GM12864 (cell line): ENCODE measurements around the gene GPNMB.

ENCODE experiments used
- DNase-seq: peaks from one replicate; pipeline ENCODE4 v3.0.0-alpha.2; 2011; ENCODE audit warnings: low read depth
- H3K4me3 ChIP-seq: 2 replicates; pipeline ENCODE4 v1.5.1; 2011; ENCODE audit warnings: mild to moderate bottlenecking, low read depth, low read length, control low read depth
- TF ChIP-seq, protein P1 (sequence below): IDR thresholded peaks from 2 replicates; pipeline ENCODE4 v1.5.1; 2011; ENCODE audit warnings: low read depth, mild to moderate bottlenecking, moderate library complexity, low read length, control low read depth, inconsistent platforms; ENCODE audit errors: missing control alignments

The GPNMB gene

DNA sequence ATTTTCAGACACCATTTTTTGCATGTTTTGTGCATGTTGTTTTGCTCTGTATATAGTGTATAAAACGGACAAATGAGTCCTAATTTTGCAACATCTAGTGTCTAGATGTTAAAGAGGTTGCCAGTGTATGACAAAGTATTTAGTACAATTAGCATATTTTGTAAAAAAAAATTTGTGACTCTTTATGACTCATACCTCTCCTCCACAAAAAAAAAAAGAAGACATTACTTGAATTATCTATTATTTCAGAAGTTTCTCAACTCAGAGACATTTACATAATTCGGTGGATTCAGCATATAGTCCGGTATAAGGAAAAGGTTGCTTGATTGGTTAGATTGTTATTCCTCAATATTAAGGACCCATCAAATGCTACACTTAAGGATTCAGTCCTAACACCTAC is 38.7 kb upstream of the GPNMB start:
- DNase-seq: no peak

DNA sequence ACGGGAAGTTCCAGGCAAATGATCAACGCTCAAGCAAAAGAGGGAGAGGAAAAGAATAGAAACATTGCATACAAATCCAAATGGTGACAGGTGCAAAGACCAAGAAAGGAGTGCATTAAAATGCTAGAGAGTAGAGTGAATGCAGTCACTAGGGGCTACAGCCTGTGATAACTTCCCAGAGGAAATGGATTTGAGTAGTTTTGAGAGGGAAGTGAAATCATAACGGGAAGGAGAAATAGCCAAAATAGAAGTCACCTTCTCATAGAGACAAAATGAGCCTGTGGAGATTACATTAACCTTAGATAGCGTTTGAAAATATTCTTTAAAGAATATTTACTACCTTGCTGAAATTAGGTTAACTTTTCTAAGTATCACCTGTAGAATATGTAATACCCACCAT is 38.3 kb upstream of the GPNMB start:
- DNase-seq: no peak
- H3K4me3 ChIP-seq: no peak overlapping the region
- TF ChIP-seq, protein P1, sequence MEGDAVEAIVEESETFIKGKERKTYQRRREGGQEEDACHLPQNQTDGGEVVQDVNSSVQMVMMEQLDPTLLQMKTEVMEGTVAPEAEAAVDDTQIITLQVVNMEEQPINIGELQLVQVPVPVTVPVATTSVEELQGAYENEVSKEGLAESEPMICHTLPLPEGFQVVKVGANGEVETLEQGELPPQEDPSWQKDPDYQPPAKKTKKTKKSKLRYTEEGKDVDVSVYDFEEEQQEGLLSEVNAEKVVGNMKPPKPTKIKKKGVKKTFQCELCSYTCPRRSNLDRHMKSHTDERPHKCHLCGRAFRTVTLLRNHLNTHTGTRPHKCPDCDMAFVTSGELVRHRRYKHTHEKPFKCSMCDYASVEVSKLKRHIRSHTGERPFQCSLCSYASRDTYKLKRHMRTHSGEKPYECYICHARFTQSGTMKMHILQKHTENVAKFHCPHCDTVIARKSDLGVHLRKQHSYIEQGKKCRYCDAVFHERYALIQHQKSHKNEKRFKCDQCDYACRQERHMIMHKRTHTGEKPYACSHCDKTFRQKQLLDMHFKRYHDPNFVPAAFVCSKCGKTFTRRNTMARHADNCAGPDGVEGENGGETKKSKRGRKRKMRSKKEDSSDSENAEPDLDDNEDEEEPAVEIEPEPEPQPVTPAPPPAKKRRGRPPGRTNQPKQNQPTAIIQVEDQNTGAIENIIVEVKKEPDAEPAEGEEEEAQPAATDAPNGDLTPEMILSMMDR: no peak

More for the DNA sequence above, 38.7 kb upstream of the GPNMB start:
- TF ChIP-seq, protein P1: no peak
- no peak overlapping the region for H3K4me3 ChIP-seq

DNA sequence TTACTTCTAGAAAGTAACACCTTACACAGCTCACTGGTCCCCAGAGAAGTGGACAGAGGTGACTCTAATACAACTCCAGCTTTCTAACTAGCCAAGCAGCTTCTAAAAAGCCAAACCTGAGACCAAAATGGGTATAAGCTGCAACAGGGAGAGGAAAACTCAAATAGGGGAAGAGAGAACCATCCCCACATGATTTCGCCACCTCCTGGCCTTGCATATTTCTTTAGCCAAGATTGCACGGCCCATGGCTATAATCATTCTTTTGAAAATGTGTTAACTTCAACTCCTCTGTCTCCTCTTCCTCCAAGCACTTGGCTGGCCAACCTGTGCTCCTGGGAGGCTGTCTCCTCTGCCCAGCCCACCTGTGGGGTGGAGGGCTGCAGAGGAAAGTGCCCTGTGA is 36.1 kb upstream of the GPNMB start:
- H3K4me3 ChIP-seq: no peak overlapping the region
- TF ChIP-seq, protein P1: no peak
- no peak for DNase-seq

DNA sequence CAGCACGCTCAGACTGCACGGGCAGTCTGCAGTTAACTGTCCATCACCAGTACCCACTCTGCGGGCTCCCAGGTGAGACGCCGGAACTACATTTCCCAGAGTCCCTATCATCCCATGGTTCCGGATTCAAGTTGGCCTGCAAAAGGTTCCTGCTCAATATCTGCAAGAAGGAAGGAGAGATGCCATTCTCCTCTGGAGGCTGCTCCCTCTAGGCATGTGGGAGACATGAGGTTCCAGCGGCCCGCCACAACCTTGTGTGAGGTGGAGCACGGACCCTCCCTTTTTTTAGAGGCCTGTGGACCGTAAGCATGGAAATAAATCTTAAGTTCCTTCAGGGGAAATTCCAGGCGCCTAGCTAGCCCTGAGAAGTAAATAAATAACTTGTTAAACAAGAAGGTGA is 35.0 kb upstream of the GPNMB start:
- no peak for DNase-seq
- TF ChIP-seq, protein P1: no peak
- H3K4me3 ChIP-seq: no peak overlapping the region

DNA sequence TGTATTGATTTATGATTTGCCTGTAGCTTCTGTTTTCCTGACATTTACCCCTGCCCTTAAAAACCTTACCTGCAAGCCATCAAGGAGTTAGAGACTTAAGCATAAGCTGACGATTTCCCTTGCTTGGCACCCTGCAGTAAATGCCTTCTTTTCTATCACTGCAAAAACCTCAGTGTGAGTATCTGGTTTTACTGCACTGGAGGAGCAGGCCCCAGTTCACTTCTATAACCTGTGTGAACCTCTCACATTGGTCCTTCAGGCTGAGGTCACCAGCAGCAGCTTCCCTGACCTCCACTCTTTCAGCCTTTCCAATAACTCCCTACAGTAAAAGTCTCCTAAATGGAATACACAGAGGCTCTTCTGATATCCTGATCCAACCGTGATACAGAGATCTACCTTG is 34.2 kb upstream of the GPNMB start:
- TF ChIP-seq, protein P1: no peak

DNA sequence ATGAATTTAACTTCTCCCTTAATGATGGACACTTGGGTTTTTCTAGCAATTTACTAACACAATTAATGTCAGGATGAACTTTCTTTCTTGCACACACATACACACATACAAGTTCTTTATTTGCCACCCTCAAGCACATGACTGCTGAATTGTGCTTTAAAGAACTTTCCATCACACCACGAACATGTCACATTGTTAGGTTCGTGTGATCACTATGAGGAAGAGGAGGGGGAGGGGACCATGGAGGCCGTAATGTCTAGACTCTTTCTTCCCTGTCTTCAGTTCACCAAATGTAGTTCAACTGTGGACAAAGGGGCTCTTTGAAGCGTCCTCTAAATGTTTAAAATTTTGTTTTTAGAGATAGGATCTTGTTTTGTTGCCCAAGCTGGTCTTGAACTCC is 33.7 kb upstream of the GPNMB start:
- TF ChIP-seq, protein P1: no peak

More for the DNA sequence above, 34.2 kb upstream of the GPNMB start:
- H3K4me3 ChIP-seq: no peak overlapping the region
- DNase-seq: no peak

DNA sequence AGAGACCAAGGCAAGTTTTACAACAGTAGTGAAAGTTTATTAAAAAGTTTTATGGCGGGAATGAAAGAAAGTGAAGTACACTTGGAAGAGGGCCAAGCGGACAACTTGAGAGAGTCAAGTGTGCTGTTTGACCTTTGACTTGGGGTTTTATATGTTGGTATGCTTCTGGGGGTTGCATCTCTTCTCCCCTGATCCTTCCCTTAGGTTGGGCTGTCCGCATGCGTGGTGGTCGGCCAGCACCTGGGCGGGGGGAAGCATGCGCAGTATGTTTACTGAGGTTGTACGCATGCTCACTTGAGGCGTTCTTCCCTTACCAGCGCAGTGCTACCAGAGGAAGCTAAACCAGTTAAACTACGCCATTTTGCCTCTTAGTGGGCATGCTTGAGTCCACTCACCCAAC is 32.8 kb upstream of the GPNMB start:
- TF ChIP-seq, protein P1: no peak
- H3K4me3 ChIP-seq: no peak overlapping the region
- DNase-seq: no peak

More for the DNA sequence above, 33.7 kb upstream of the GPNMB start:
- H3K4me3 ChIP-seq: no peak overlapping the region
- DNase-seq: no peak
